HepG2 (cell line): ENCODE data around the gene PMEL. TPM values are rescaled to one million over a fixed set of nuclear protein-coding genes. Genes with fewer than 3 reads are reported as not detected.
A peak's percentile ranks its signal among the peaks of the same experiment; 100 is the strongest.

ENCODE experiments used
- ARHGAP35 ChIP-seq: sonication (generic); formaldehyde crosslinking; IDR thresholded peaks from 2 replicates; pipeline ENCODE4 v1.9.0; 2022; ENCODE audit warnings: mild to moderate bottlenecking, inconsistent platforms, moderate library complexity, missing genetic modification reagents, borderline replicate concordance
- ATF4 ChIP-seq, 2 experiments: fragments of 450-650 bp in 1 of 2; sonication (generic) in 1 of 2; formaldehyde crosslinking; IDR thresholded peaks; 2 replicates each; pipeline versions ENCODE4 v1.5.0 to v1.8.0; 2020 to 2022; ENCODE audit warnings: mild to moderate bottlenecking in 1 of 2, missing genetic modification reagents in 1 of 2
- CERS6 ChIP-seq: sonication (generic); formaldehyde crosslinking; IDR thresholded peaks from 2 replicates; pipeline ENCODE4 v1.5.0; 2020; ENCODE audit warnings: missing genetic modification reagents
- FOSL1 ChIP-seq: sonication (generic); formaldehyde crosslinking; IDR thresholded peaks from 2 replicates; pipeline ENCODE4 v1.9.0; 2021; ENCODE audit warnings: missing genetic modification reagents, borderline replicate concordance
- FOXA3 ChIP-seq: IDR thresholded peaks from 2 replicates; pipeline ENCODE4 v1.6.1; 2016; ENCODE audit warnings: missing genetic modification reagents, missing compliant biosample characterization
- FOXO1 ChIP-seq: sonication (generic); formaldehyde crosslinking; IDR thresholded peaks from 2 replicates; pipeline ENCODE4 v1.4.0; 2020; ENCODE audit warnings: missing genetic modification reagents
- GMEB1 ChIP-seq: sonication (generic); formaldehyde crosslinking; IDR thresholded peaks from 2 replicates; pipeline ENCODE4 v1.5.1; 2020; ENCODE audit warnings: missing genetic modification reagents, mild to moderate bottlenecking, borderline replicate concordance
- MTF1 ChIP-seq: sonication (generic); formaldehyde crosslinking; IDR thresholded peaks from 2 replicates; pipeline ENCODE4 v1.5.0; 2020; ENCODE audit warnings: missing genetic modification reagents
- NFE2L1 ChIP-seq: sonication (generic); formaldehyde crosslinking; IDR thresholded peaks from 2 replicates; pipeline ENCODE4 v1.4.0; 2020; ENCODE audit warnings: missing genetic modification reagents, mild to moderate bottlenecking, borderline replicate concordance
- PAF1 ChIP-seq: IDR thresholded peaks from 2 replicates; pipeline ENCODE4 v1.6.1; 2016; ENCODE audit warnings: missing genetic modification reagents, missing compliant biosample characterization
- SRF ChIP-seq: IDR thresholded peaks from 2 replicates; pipeline ENCODE4 v1.6.1; 2011; ENCODE audit warnings: mild to moderate bottlenecking, low read depth, low read length, moderate library complexity
- THAP9 ChIP-seq: sonication (generic); formaldehyde crosslinking; IDR thresholded peaks from 2 replicates; pipeline ENCODE4; 2020; ENCODE audit warnings: missing genetic modification reagents, mild to moderate bottlenecking, borderline replicate concordance
- ZKSCAN1 ChIP-seq: fragments of 150-350 bp; IDR thresholded peaks from 2 replicates; pipeline ENCODE4 v1.6.1; 2014; ENCODE audit warnings: low read length
- ZNF282 ChIP-seq: fragments of 450-650 bp; IDR thresholded peaks from 2 replicates; pipeline ENCODE4 v1.6.1; 2018; ENCODE audit not compliant: partially characterized antibody
- ZNF367 ChIP-seq: sonication (generic); formaldehyde crosslinking; IDR thresholded peaks from 2 replicates; pipeline ENCODE4 v1.4.0; 2020; ENCODE audit warnings: missing genetic modification reagents, borderline replicate concordance
- ZNF468 ChIP-seq: sonication (generic); formaldehyde crosslinking; IDR thresholded peaks from 2 replicates; pipeline ENCODE4 v1.8.0; 2022; ENCODE audit warnings: mild to moderate bottlenecking, moderate library complexity, missing genetic modification reagents
- ZNF503 ChIP-seq: sonication (generic); formaldehyde crosslinking; IDR thresholded peaks from 2 replicates; pipeline ENCODE4 v1.4.0; 2020; ENCODE audit warnings: missing genetic modification reagents
- ZNF607 ChIP-seq: sonication (generic); formaldehyde crosslinking; IDR thresholded peaks from 2 replicates; pipeline ENCODE4 v1.5.1; 2020; ENCODE audit warnings: missing genetic modification reagents, mild to moderate bottlenecking, borderline replicate concordance
- ZNF713 ChIP-seq: sonication (generic); formaldehyde crosslinking; IDR thresholded peaks from 2 replicates; pipeline ENCODE4 v1.4.0; 2020; ENCODE audit warnings: mild to moderate bottlenecking, missing genetic modification reagents
- ZNF788 ChIP-seq: sonication (generic); formaldehyde crosslinking; IDR thresholded peaks from 2 replicates; pipeline ENCODE4 v1.5.0; 2020; ENCODE audit warnings: mild to moderate bottlenecking, missing genetic modification reagents, borderline replicate concordance
- polyA plus RNA-seq, 8 experiments: library from polyadenylated mRNA; depleted of rRNA in 3 of 8; stranded (reverse) in 7 of 8; unstranded in 1 of 8; fragments of >200 nt; fragmentation: Illumina TruSeq in 4 of 8; extraction: Trizol in 4 of 8; gene quantifications; 2 replicates each; pipeline versions ENCODE4 v1.2.1 to v1.2.3, GENCODE V29; 2011 to 2016; ENCODE audit warnings: low read depth in 4 of 8, missing spikeins in 1 of 8, mixed read lengths in 1 of 8; ENCODE audit not compliant: insufficient read depth in 1 of 8
- total RNA-seq, 5 experiments: library from RNA; depleted of rRNA; stranded (reverse); fragments of >200 nt; fragmentation: Illumina TruSeq; extraction: Trizol; gene quantifications; 2 replicates each; pipeline ENCODE4 v1.2.3, GENCODE V29; 2016; ENCODE audit warnings: low read depth in 1 of 5

The PMEL gene
- total and polyA plus RNA-seq, 2 of the 13 experiments (the other 11 are each of a cell fraction or from before 2014, with no cell fraction given) = 0.49 to 3.3 TPM

GRCh38 chr12:55974308-55974730, 8.5 kb upstream of the PMEL start (continued):
- TF ChIP-seq PAF1 (CRISPR knock-in tag) (no peak), ZNF713 (0 out of 2 replicates have a peak, but pooled peaks have one; percentile 15), GMEB1 (CRISPR knock-in tag) (no peak), FOXA3 (CRISPR knock-in tag) (no peak), CERS6 (CRISPR knock-in tag) (no peak), NFE2L1 (CRISPR knock-in tag) (no peak), ZNF503 (CRISPR knock-in tag) (no peak), FOXO1 (CRISPR knock-in tag) (no peak), ZNF468 (CRISPR knock-in tag) (0 out of 2 replicates have a peak, but pooled peaks have one; percentile 64), ZKSCAN1 (no peak), THAP9 (CRISPR knock-in tag) (0 out of 2 replicates have a peak, but pooled peaks have one; percentile 6), ZNF607 (0 out of 2 replicates have a peak, but pooled peaks have one; percentile 57), ZNF282 (no peak), SRF (no peak), ATF4 (CRISPR knock-in tag; IDR thresholded peaks at IDR 0.05) (no peak), ZNF367 (CRISPR knock-in tag) (no peak), ARHGAP35 (CRISPR knock-in tag) (0 out of 2 replicates have a peak, but pooled peaks have one; percentile 10), ZNF788 (CRISPR knock-in tag) (no peak), FOSL1 (CRISPR knock-in tag) (no peak), MTF1 (no peak)
